Esophagus muscularis mucosa (tissue), 3 donors: ENCODE measurements around the gene ZNF396.

ENCODE experiments used
- POLR2A ChIP-seq: fragments of 450-650 bp; IDR thresholded peaks from one replicate; pipeline ENCODE4 v1.6.1; 2017; ENCODE audit warnings: antibody characterized with exemption, moderate library complexity, mild to moderate bottlenecking, low read depth
- TF ChIP-seq, protein P1 (sequence below), 3 experiments: fragments of 200-600 bp in 2 of 3; fragments of 450-650 bp in 1 of 3; sonication (generic) in 2 of 3; IDR thresholded peaks; one replicate each; pipeline ENCODE4 v1.5.1; 2017 to 2019; ENCODE audit warnings: antibody characterized with exemption in 3 of 3, mild to moderate bottlenecking in 2 of 3, moderate library complexity in 1 of 3

DNA sequence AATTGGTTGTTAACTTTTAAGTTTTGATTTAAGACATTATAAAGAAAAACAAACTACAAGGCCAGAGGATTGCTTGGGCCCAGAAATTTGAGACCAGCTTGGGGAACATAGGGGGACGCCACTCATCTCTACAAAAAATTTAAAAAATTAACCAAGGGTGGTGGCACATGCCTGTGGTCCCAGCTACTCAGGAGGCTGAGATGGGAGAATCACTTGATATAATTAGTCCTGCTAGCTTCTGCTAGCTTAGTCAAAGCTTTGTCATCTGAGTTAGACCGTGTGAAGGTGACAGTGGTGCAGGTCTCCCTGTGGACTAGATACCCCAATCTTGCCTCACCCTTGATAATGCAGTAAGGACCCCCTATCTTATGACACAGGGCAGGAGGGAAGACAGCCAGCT is 6.0 kb upstream of the ZNF396 start:
- TF ChIP-seq, protein P1, sequence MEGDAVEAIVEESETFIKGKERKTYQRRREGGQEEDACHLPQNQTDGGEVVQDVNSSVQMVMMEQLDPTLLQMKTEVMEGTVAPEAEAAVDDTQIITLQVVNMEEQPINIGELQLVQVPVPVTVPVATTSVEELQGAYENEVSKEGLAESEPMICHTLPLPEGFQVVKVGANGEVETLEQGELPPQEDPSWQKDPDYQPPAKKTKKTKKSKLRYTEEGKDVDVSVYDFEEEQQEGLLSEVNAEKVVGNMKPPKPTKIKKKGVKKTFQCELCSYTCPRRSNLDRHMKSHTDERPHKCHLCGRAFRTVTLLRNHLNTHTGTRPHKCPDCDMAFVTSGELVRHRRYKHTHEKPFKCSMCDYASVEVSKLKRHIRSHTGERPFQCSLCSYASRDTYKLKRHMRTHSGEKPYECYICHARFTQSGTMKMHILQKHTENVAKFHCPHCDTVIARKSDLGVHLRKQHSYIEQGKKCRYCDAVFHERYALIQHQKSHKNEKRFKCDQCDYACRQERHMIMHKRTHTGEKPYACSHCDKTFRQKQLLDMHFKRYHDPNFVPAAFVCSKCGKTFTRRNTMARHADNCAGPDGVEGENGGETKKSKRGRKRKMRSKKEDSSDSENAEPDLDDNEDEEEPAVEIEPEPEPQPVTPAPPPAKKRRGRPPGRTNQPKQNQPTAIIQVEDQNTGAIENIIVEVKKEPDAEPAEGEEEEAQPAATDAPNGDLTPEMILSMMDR (IDR thresholded peaks at IDR 0.05), result no peak
- no peak for TF ChIP-seq POLR2A
